ENCODE results near the gene SALL1. TPM values are rescaled to one million over a fixed set of nuclear protein-coding genes. Genes with fewer than 3 reads are reported as not detected.
A peak's percentile ranks its signal among the peaks of the same experiment; 100 is the strongest.

SALL1 gene
- total and polyA plus RNA-seq, 2 of the 13 experiments (the other 11 are each of a cell fraction or from before 2014, with no cell fraction given): 6.6 to 12.3 TPM

GRCh38 chr16:51129105-51129504 lies 22.0 kb downstream of the SALL1 start:
- Histone ChIP-seq H3K4me3 (replicated peaks in 1 of 3; ENCODE audit: insufficient read depth in 1 of 3, low read depth in 2 of 3, low read length in 3 of 3) (no peak overlapping the region), H2AFZ (ENCODE audit: low read length) (peak overlapping the region; percentile 2), H3K4me2 (ENCODE audit: low read depth, low read length) (no peak overlapping the region), H3K9ac (ENCODE audit: insufficient read depth, low read depth, low read length) (no peak overlapping the region), H3K4me1 (ENCODE audit: insufficient read depth, low read length) (peaks cover 61% of the 10 kb centered on the region), H4K20me1 (ENCODE audit: insufficient read depth, low read length) (no peaks in the 10 kb centered on the region), H3K36me3 (replicated peaks in 1 of 2; ENCODE audit: control insufficient read depth in 1 of 2, insufficient read depth in 2 of 2, low read length in 2 of 2) (no peaks in the 10 kb centered on the region), H3K27me3 (ENCODE audit: control insufficient read depth in 1 of 2, insufficient read depth in 2 of 2, low read length in 2 of 2) (no peaks in the 10 kb centered on the region), H3K79me2 (ENCODE audit: insufficient read depth, low read length) (no peaks in the 10 kb centered on the region), H3K27ac (ENCODE audit: extremely low read length, insufficient read depth, low read length) (no peak overlapping the region), H3K9me3 (ENCODE audit: low read length) (no peaks in the 10 kb centered on the region)
- ATAC-seq (no peak), FAIRE-seq (no peak), DNase-seq (ENCODE audit: low spot score) (no peak)
- WGBS (ENCODE audit: low lambda C conversion rate): 92% methylated on average over 8 of the region's 8 CpGs
- no TSS peak for BruUV-seq (replicated peaks)
- in situ Hi-C loops (cut with HindIII; ENCODE audit: extremely low pct_ligation_motif_present, low pct_unique_long_range_greater_than_20kb) (no loop called here), intact Hi-C loops (cut with micrococcal nuclease; ENCODE audit: unreplicated experiment) (no loop called here)
- TF ChIP-seq ZFP91 (CRISPR knock-in tag; IDR thresholded peaks at IDR 0.05; ENCODE audit: borderline replicate concordance) (peak; percentile 83), ZNF891 (CRISPR knock-in tag; IDR thresholded peaks at IDR 0.05) (no peak)
- ChIA-PET CTCF (ENCODE audit: low intra/inter-chr PET ratio, low total read pairs) (no interaction called here), POLR2A (no interaction called here)

- TF ChIP-seq DRAP1 (CRISPR knock-in tag; IDR thresholded peaks at IDR 0.05) (no peak), MAZ (IDR thresholded peaks at IDR 0.05; ENCODE audit: borderline replicate concordance, low read depth, low read length) (no peak), MAZ (CRISPR knock-in tag; IDR thresholded peaks at IDR 0.05; ENCODE audit: low read depth) (no peak), ZNF382 (CRISPR knock-in tag; IDR thresholded peaks at IDR 0.05; ENCODE audit: borderline replicate concordance) (no peak), MIER2 (CRISPR knock-in tag; IDR thresholded peaks at IDR 0.05) (no peak), CTCF (CRISPR knock-in tag; IDR thresholded peaks at IDR 0.05) (0 out of 2 replicates have a peak, but pooled peaks have one; percentile 4), ZGPAT (CRISPR knock-in tag; IDR thresholded peaks at IDR 0.05) (no peak), ZNF331 (CRISPR knock-in tag; IDR thresholded peaks at IDR 0.05) (0 out of 2 replicates have a peak, but pooled peaks have one; percentile 15), XRCC5 (optimal IDR thresholded peaks at IDR 0.05; ENCODE audit: low read length) (peak; percentile 88), SMC3 (IDR thresholded peaks at IDR 0.05; ENCODE audit: low read length) (peak; percentile 30; the same call in 1 of the 2 replicates), CBX5 (CRISPR knock-in tag; IDR thresholded peaks at IDR 0.05; ENCODE audit: borderline replicate concordance) (no peak)
- ATAC-seq: peak; percentile 66
- no peak overlapping the region for H3K4me2 ChIP-seq (ENCODE audit: low read depth, low read length)
- H3K9ac ChIP-seq (ENCODE audit: insufficient read depth, low read depth, low read length): no peak overlapping the region
- BruUV-seq (replicated peaks): no TSS peak
- H3K9me3 ChIP-seq (ENCODE audit: low read length): no peaks in the 10 kb centered on the region
- no peak for FAIRE-seq
- H3K27me3 ChIP-seq (ENCODE audit: control insufficient read depth in 1 of 2, insufficient read depth in 2 of 2, low read length in 2 of 2): no peaks in the 10 kb centered on the region
- peaks cover 59% of the 10 kb centered on the region for H3K4me1 ChIP-seq (ENCODE audit: insufficient read depth, low read length)
- in situ Hi-C loops (cut with HindIII; ENCODE audit: extremely low pct_ligation_motif_present, low pct_unique_long_range_greater_than_20kb): no loop called here
- WGBS (ENCODE audit: low lambda C conversion rate): 73% methylated on average over 5 of the region's 5 CpGs
- no peaks in the 10 kb centered on the region for H4K20me1 ChIP-seq (ENCODE audit: insufficient read depth, low read length)
- POLR2A ChIA-PET: interaction anchor here (1.1 to 1.4 kb wide), 2 partner anchors 22 to 24 kb away, joined by 3 read pairs; no protein-coding TSS in a partner anchor
- H3K27ac ChIP-seq (ENCODE audit: extremely low read length, insufficient read depth, low read length): no peak overlapping the region
- no peaks in the 10 kb centered on the region for H3K36me3 ChIP-seq (replicated peaks in 1 of 2; ENCODE audit: control insufficient read depth in 1 of 2, insufficient read depth in 2 of 2, low read length in 2 of 2)
- no peak overlapping the region for H2AFZ ChIP-seq (ENCODE audit: low read length)
- no peaks in the 10 kb centered on the region for H3K79me2 ChIP-seq (ENCODE audit: insufficient read depth, low read length)
- H3K4me3 ChIP-seq (replicated peaks in 1 of 3; ENCODE audit: insufficient read depth in 1 of 3, low read depth in 2 of 3, low read length in 3 of 3): no peak overlapping the region
- intact Hi-C loops (cut with micrococcal nuclease; ENCODE audit: unreplicated experiment): no loop called here
- no peak for DNase-seq (ENCODE audit: low spot score)
- CTCF ChIA-PET (ENCODE audit: low intra/inter-chr PET ratio, low total read pairs): no interaction called here
These were observed 25.1 kb downstream of the SALL1 start for GRCh38 chr16:51125992-51126391.

Measured in HepG2 (cell line).